PC-3 (cell line): ENCODE measurements around the gene CDKN1A.

ENCODE experiments used
- EZH2 ChIP-seq: fragments of 300-600 bp; sonication (generic); IDR thresholded peaks from one replicate; pipeline ENCODE4 v1.6.1; 2017; ENCODE audit warnings: antibody characterized with exemption, mild to moderate bottlenecking, low read length; ENCODE audit not compliant: unreplicated experiment
- EZH2phosphoT487 ChIP-seq: fragments of 300-600 bp; sonication (generic); IDR thresholded peaks from 2 replicates; pipeline ENCODE4 v1.6.1; 2018; ENCODE audit warnings: mild to moderate bottlenecking, antibody characterized with exemption, low read length, borderline replicate concordance
- TF ChIP-seq, protein P1 (sequence below): fragments of 300-600 bp; sonication (generic); conservative IDR thresholded peaks from 2 replicates; pipeline ENCODE4 v1.5.1; 2017; ENCODE audit warnings: antibody characterized with exemption, low read depth, mild to moderate bottlenecking, low read length

- TF ChIP-seq, protein P1, sequence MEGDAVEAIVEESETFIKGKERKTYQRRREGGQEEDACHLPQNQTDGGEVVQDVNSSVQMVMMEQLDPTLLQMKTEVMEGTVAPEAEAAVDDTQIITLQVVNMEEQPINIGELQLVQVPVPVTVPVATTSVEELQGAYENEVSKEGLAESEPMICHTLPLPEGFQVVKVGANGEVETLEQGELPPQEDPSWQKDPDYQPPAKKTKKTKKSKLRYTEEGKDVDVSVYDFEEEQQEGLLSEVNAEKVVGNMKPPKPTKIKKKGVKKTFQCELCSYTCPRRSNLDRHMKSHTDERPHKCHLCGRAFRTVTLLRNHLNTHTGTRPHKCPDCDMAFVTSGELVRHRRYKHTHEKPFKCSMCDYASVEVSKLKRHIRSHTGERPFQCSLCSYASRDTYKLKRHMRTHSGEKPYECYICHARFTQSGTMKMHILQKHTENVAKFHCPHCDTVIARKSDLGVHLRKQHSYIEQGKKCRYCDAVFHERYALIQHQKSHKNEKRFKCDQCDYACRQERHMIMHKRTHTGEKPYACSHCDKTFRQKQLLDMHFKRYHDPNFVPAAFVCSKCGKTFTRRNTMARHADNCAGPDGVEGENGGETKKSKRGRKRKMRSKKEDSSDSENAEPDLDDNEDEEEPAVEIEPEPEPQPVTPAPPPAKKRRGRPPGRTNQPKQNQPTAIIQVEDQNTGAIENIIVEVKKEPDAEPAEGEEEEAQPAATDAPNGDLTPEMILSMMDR: no peak
- TF ChIP-seq EZH2phosphoT487 (no peak), EZH2 (no peak)
Measured at GRCh38 chr6:36683656-36684446, 5.3 kb downstream of the CDKN1A start.
